ENCODE measurements around the gene CH25H. TPM values are rescaled to one million over a fixed set of nuclear protein-coding genes. Genes with fewer than 3 reads are reported as not detected.
"Not testable (repeated sequence)": the region's sequence is repeated elsewhere in the genome, so short reads cannot be mapped to it uniquely, and the experiment has no call there.

The CH25H gene
- total RNA-seq, 2 donors from 2014 or later = 0.56 TPM; not detected in 1

- Mint-ChIP-seq H3K9me3 (no peaks in the 10 kb centered on the region), H3K27ac (no peak overlapping the region), H3K27me3 (ENCODE audit: low read depth) (peaks cover 55% of the 10 kb centered on the region), H3K36me3 (ENCODE audit: insufficient read depth in 2 of 2) (peaks cover 0 to 1% of the 10 kb centered on the region in 2 donors), H3K4me1 (ENCODE audit: low read depth) (peaks cover 6% of the 10 kb centered on the region), H3K4me3 (no peak overlapping the region)
- ATAC-seq (replicated peaks in 1 of 2) = no peak
- no peak for DNase-seq
Observed at GRCh38 chr10:89171263-89171872, 35.7 kb downstream of the CH25H start.

GRCh38 chr10:89168354-89168900, 38.7 kb downstream of the CH25H start:
- ATAC-seq (replicated peaks in 1 of 2) = not testable (repeated sequence)
- peaks cover 34% of the 10 kb centered on the region for H3K4me1 Mint-ChIP-seq (ENCODE audit: low read depth)
- H3K27me3 Mint-ChIP-seq (ENCODE audit: low read depth) = peaks cover 61% of the 10 kb centered on the region

GRCh38 chr10:89167915-89168314, 39.2 kb downstream of the CH25H start:
- DNase-seq = no peak
- no peak for ATAC-seq (replicated peaks in 1 of 2)
- Mint-ChIP-seq H3K4me1 (ENCODE audit: low read depth) (peaks cover 38% of the 10 kb centered on the region), H3K27ac (no peak overlapping the region), H3K27me3 (ENCODE audit: low read depth) (peaks cover 56% of the 10 kb centered on the region), H3K4me3 (no peak overlapping the region), H3K36me3 (ENCODE audit: insufficient read depth in 2 of 2) (peaks cover 0 to 1% of the 10 kb centered on the region in 2 donors), H3K9me3 (no peaks in the 10 kb centered on the region)

More at GRCh38 chr10:89168354-89168900, 38.7 kb downstream of the CH25H start:
- not testable (repeated sequence) for H3K36me3 Mint-ChIP-seq (ENCODE audit: insufficient read depth in 2 of 2); H3K9me3 Mint-ChIP-seq; DNase-seq; H3K27ac Mint-ChIP-seq; H3K4me3 Mint-ChIP-seq

GRCh38 chr10:89165923-89166322, 41.2 kb downstream of the CH25H start:
- H3K36me3 Mint-ChIP-seq (ENCODE audit: insufficient read depth in 2 of 2) = no peaks in the 10 kb centered on the region
- peaks cover 34% of the 10 kb centered on the region for H3K4me1 Mint-ChIP-seq (ENCODE audit: low read depth)
- no peak for DNase-seq
- H3K27ac Mint-ChIP-seq = no peak overlapping the region
- H3K27me3 Mint-ChIP-seq (ENCODE audit: low read depth) = peaks cover 36% of the 10 kb centered on the region
- ATAC-seq (replicated peaks in 1 of 2) = no peak
- H3K4me3 Mint-ChIP-seq = peak overlapping the region; percentile 28 to 31
- H3K9me3 Mint-ChIP-seq = no peaks in the 10 kb centered on the region

GRCh38 chr10:89164920-89165319, 42.2 kb downstream of the CH25H start:
- peak overlapping the region; percentile 53 to 88 for H3K4me3 Mint-ChIP-seq
- H3K27ac Mint-ChIP-seq = no peak overlapping the region
- no peak for ATAC-seq (replicated peaks in 1 of 2)
- H3K9me3 Mint-ChIP-seq = no peaks in the 10 kb centered on the region
- DNase-seq = no peak
- H3K36me3 Mint-ChIP-seq (ENCODE audit: insufficient read depth in 2 of 2) = no peaks in the 10 kb centered on the region
- peaks cover 34% of the 10 kb centered on the region for H3K4me1 Mint-ChIP-seq (ENCODE audit: low read depth)
- peaks cover 38% of the 10 kb centered on the region for H3K27me3 Mint-ChIP-seq (ENCODE audit: low read depth)

- H3K9me3 Mint-ChIP-seq = no peaks in the 10 kb centered on the region
- no peaks in the 10 kb centered on the region for H3K36me3 Mint-ChIP-seq (ENCODE audit: insufficient read depth in 2 of 2)
- DNase-seq (no peak), ATAC-seq (replicated peaks in 1 of 2) (no peak)
- H3K4me1 Mint-ChIP-seq (ENCODE audit: low read depth) = peaks cover 34% of the 10 kb centered on the region
- peaks cover 44% of the 10 kb centered on the region for H3K27me3 Mint-ChIP-seq (ENCODE audit: low read depth)
- peak overlapping the region; percentile 86 for H3K27ac Mint-ChIP-seq
- H3K4me3 Mint-ChIP-seq = peak overlapping the region; percentile 53 to 88
Observed at GRCh38 chr10:89164080-89164479, 43.0 kb downstream of the CH25H start.

- peaks cover 41% of the 10 kb centered on the region for H3K4me1 Mint-ChIP-seq (ENCODE audit: low read depth)
- H3K4me3 Mint-ChIP-seq = peak overlapping the region; percentile 53 to 88
- H3K27me3 Mint-ChIP-seq (ENCODE audit: low read depth) = peaks cover 43% of the 10 kb centered on the region
- peak overlapping the region; percentile 86 for H3K27ac Mint-ChIP-seq
- DNase-seq (peak; percentile 68 to 71), ATAC-seq (replicated peaks in 1 of 2) (peak; percentile 94 to 96)
- H3K36me3 Mint-ChIP-seq (ENCODE audit: insufficient read depth in 2 of 2) = no peaks in the 10 kb centered on the region
- no peaks in the 10 kb centered on the region for H3K9me3 Mint-ChIP-seq
Observed at GRCh38 chr10:89163265-89163995, 43.7 kb downstream of the CH25H start.

GRCh38 chr10:89162596-89162995, 44.5 kb downstream of the CH25H start:
- ATAC-seq (replicated peaks in 1 of 2) = no peak
- DNase-seq = no peak
- Mint-ChIP-seq H3K4me3 (no peak overlapping the region), H3K4me1 (ENCODE audit: low read depth) (peaks cover 44% of the 10 kb centered on the region), H3K9me3 (no peaks in the 10 kb centered on the region), H3K27ac (no peak overlapping the region), H3K36me3 (ENCODE audit: insufficient read depth in 2 of 2) (no peaks in the 10 kb centered on the region), H3K27me3 (ENCODE audit: low read depth) (peaks cover 41% of the 10 kb centered on the region)

GRCh38 chr10:89160339-89160738, 46.8 kb downstream of the CH25H start:
- Mint-ChIP-seq H3K27ac (no peak overlapping the region), H3K4me3 (no peak overlapping the region), H3K36me3 (ENCODE audit: insufficient read depth in 2 of 2) (no peaks in the 10 kb centered on the region), H3K27me3 (ENCODE audit: low read depth) (peaks cover 48% of the 10 kb centered on the region), H3K4me1 (ENCODE audit: low read depth) (peaks cover 35% of the 10 kb centered on the region), H3K9me3 (no peaks in the 10 kb centered on the region)
- DNase-seq (no peak), ATAC-seq (replicated peaks in 1 of 2) (no peak)

GRCh38 chr10:89159761-89160160, 47.4 kb downstream of the CH25H start:
- DNase-seq (no peak), ATAC-seq (replicated peaks in 1 of 2) (no peak)
- peaks cover 51% of the 10 kb centered on the region for H3K27me3 Mint-ChIP-seq (ENCODE audit: low read depth)
- H3K36me3 Mint-ChIP-seq (ENCODE audit: insufficient read depth in 2 of 2) = no peaks in the 10 kb centered on the region
- H3K4me3 Mint-ChIP-seq = no peak overlapping the region
- H3K9me3 Mint-ChIP-seq = no peaks in the 10 kb centered on the region
- peaks cover 29% of the 10 kb centered on the region for H3K4me1 Mint-ChIP-seq (ENCODE audit: low read depth)
- no peak overlapping the region for H3K27ac Mint-ChIP-seq

GRCh38 chr10:89159316-89159715, 47.8 kb downstream of the CH25H start:
- ATAC-seq (replicated peaks in 1 of 2) (no peak), DNase-seq (no peak)
- H3K27ac Mint-ChIP-seq = no peak overlapping the region
- peaks cover 51% of the 10 kb centered on the region for H3K27me3 Mint-ChIP-seq (ENCODE audit: low read depth)
- H3K9me3 Mint-ChIP-seq = no peaks in the 10 kb centered on the region
- H3K36me3 Mint-ChIP-seq (ENCODE audit: insufficient read depth in 2 of 2) = no peaks in the 10 kb centered on the region
- peaks cover 25% of the 10 kb centered on the region for H3K4me1 Mint-ChIP-seq (ENCODE audit: low read depth)
- H3K4me3 Mint-ChIP-seq = no peak overlapping the region

- Mint-ChIP-seq H3K4me3 (no peak overlapping the region), H3K4me1 (ENCODE audit: low read depth) (peaks cover 16% of the 10 kb centered on the region), H3K36me3 (ENCODE audit: insufficient read depth in 2 of 2) (no peaks in the 10 kb centered on the region), H3K27ac (peak overlapping the region; percentile 29), H3K27me3 (ENCODE audit: low read depth) (peaks cover 53% of the 10 kb centered on the region), H3K9me3 (no peaks in the 10 kb centered on the region)
- no peak for ATAC-seq (replicated peaks in 1 of 2)
- DNase-seq = no peak
Observed at GRCh38 chr10:89158446-89158845, 48.7 kb downstream of the CH25H start.

- Mint-ChIP-seq H3K9me3 (no peaks in the 10 kb centered on the region), H3K4me3 (no peak overlapping the region), H3K27ac (no peak overlapping the region), H3K27me3 (ENCODE audit: low read depth) (peaks cover 53% of the 10 kb centered on the region), H3K4me1 (ENCODE audit: low read depth) (peaks cover 10% of the 10 kb centered on the region), H3K36me3 (ENCODE audit: insufficient read depth in 2 of 2) (no peaks in the 10 kb centered on the region)
- ATAC-seq (replicated peaks in 1 of 2) = no peak
- DNase-seq = no peak
Observed at GRCh38 chr10:89156161-89156835, 50.8 kb downstream of the CH25H start.

Data from activated T-cell treated with anti-CD3 and anti-CD28 coated beads, Interleukin-2, amount 50 U/mL, for 72 hours (primary cell).